Cerebellar cortex (tissue), 1 donor: Measurements from ENCODE around the gene KRTAP9-7.
A peak's percentile ranks its signal among the peaks of the same experiment; 100 is the strongest.
"Not testable (repeated sequence)": the region's sequence is repeated elsewhere in the genome, so short reads cannot be mapped to it uniquely, and the experiment has no call there.

Experiments
- DNase-seq: peaks from one replicate; pipeline ENCODE4 v3.0.0-alpha.2; 2015; ENCODE audit warnings: low spot score

KRTAP9-7 gene, protein sequence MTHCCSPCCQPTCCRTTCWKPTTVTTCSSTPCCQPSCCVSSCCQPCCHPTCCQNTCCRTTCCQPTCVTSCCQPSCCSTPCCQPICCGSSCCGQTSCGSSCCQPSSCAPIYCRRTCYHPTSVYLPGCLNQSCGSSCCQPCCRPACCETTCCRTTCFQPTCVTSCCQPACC

GRCh38 chr17:41275648-41276190 lies at the start of gene KRTAP9-7:
KRTAP9-7 (plus strand) TSS chr17:41275698; CDS start chr17:41275698, 0 bp downstream.
- not testable (repeated sequence) for DNase-seq

DNA sequence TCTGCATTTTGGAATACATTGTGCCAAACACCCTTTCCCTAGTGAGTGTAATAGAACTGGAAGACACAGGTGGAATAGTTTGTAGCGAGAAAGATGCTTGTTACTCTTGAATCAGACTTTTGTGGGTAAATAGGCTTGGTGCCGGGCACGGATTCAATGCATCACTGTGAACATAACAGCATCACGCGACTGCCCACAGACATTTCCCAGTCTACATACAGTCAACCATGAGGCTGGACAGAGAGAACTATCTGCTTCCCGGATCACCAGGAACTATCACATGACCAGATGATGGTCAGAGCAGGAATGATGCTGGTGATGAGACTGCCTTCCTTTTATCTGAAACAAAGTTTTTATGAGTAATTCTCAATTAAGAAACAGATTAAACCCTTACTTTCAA lies 49.4 kb upstream of the KRTAP9-7 start:
- no peak for DNase-seq

DNA sequence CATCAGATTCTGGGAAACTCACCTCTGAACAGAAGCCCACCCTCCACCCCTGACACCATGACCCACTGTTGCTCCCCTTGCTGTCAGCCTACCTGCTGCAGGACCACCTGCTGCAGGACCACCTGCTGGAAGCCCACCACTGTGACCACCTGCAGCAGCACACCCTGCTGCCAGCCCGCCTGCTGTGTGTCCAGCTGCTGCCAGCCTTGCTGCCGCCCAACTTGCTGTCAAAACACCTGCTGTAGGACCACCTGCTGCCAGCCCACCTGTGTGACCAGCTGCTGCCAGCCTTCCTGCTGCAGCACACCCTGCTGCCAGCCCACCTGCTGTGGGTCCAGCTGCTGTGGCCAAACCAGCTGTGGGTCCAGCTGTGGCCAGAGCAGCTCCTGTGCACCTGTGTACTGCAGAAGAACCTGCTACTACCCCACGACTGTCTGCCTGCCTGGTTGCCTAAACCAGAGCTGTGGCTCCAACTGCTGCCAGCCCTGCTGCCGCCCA lies 48.9 kb upstream of the KRTAP9-7 start, which contains the start of gene KRTAP9-2:
KRTAP9-2 (plus strand) TSS at position 51 of the 498 bp plus-strand sequence; CDS start at position 58, 7 bp downstream.
- DNase-seq: not testable (repeated sequence)

- DNase-seq: no peak
These were observed 45.4 kb upstream of the KRTAP9-7 start for GRCh38 chr17:41230094-41230493.

DNA sequence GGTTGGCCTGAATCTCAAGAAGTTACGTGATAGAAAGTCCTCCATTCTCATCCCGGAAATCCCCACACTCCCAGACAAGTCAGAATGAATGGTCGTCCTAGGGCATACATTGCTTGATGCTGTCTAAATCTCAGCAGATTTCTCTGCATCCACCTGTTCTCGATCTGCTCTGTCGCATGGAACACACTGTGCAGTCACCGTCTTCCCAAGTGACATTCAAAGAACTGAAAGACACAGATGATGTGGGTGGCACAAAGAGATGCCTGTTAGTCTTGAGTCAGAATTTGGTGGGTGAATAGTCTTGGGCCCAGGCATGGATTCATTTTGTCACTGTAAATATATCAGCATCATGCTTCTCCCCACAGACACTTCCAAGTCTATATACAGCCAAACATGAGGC lies 43.8 kb upstream of the KRTAP9-7 start:
- no peak for DNase-seq

GRCh38 chr17:41232399-41233105 lies 42.9 kb upstream of the KRTAP9-7 start, which contains the start of gene KRTAP9-3:
KRTAP9-3 (plus strand) TSS chr17:41232449; CDS start chr17:41232502, 53 bp downstream.
- not testable (repeated sequence) for DNase-seq

DNA sequence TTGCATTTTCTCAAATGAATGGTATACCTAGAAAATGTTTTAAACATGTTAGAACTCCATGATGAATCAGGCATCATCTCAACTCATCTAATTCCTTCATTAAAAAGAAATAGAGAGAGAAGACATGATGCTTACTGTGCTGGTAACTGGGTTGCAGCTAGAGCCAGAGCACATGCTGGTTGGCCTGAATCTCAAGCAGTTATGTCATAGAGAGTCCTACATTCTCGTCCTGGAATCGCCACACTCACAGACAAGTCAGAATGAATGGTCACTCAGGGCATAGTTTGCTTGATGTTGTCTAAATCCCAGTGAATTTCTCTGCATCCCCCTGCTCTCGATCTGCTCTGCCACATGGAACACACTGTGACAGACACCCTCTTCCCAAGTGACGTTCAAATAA lies 38.4 kb upstream of the KRTAP9-7 start:
- peak; percentile 55 for DNase-seq

GRCh38 chr17:41237949-41238437 lies 37.5 kb upstream of the KRTAP9-7 start, which contains the start of gene KRTAP9-8:
KRTAP9-8 (plus strand) TSS chr17:41237999; CDS start chr17:41238052, 53 bp downstream.
- DNase-seq: not testable (repeated sequence)

GRCh38 chr17:41246995-41247787 lies 28.3 kb upstream of the KRTAP9-7 start:
- not testable (repeated sequence) for DNase-seq

- DNase-seq: not testable (repeated sequence)
These were observed 25.8 kb upstream of the KRTAP9-7 start, which contains the start of gene KRTAP9-4 for GRCh38 chr17:41249637-41250240. KRTAP9-4 (plus strand) TSS chr17:41249687; CDS start chr17:41249721, 34 bp downstream.

DNA sequence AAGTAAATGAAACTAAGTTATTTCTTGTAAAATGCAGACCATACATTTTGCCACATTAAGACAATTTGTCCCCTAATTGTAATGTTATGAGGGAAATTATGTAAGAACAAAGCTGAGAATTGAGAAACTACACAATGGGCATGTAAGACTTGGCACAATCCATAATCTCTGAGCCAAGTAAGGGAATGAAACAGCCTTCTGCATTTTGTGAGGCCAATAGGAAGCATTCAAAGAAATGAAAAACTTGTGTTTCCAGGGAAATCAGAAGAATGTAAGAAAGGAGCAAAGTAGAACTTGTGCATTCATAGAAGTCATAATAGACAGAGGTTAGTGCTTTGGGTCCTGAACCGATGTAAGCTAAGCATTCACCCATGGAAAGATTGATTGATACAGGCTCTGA lies 24.2 kb upstream of the KRTAP9-7 start:
- no peak for DNase-seq

DNA sequence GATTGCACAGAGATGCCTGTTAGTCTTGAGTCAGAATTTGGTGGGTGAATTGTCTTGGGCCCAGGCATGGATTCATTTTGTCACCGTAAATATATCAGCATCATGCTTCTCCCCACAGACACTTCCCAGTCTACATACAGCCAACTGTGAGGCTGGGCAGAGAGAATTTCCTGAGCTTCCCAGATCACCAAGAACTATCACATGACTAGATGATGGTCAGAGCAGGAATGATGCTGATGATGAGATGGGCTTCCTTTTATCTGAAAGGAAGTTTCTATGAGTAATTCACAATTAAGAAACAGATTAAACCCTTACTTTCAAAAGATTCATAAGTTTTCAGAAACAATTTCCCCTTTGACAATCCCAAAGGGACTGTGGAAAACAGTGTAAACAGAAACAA lies 20.6 kb upstream of the KRTAP9-7 start:
- DNase-seq: no peak

- not testable (repeated sequence) for DNase-seq
These were observed 19.9 kb upstream of the KRTAP9-7 start, which contains the start of gene KRTAP9-9 for GRCh38 chr17:41255381-41256290. KRTAP9-9 (plus strand) TSS chr17:41255384.

DNA sequence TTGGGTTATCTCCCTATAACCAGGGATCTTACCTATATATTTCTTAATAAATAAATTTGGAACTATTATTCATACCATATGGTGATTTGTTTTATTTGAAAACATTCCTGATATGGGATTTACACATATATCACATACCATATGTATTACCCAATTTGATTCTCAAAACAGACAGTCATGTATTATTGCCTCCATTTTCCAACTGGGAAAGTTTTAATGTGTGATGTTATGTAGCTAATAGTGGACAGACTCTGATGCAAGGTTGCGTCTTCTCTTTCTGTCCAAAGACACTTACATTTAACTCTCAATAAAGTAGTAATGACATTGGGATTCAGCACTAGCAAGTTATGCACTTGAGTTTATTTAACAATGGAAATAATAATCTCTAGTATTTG lies 19.2 kb upstream of the KRTAP9-7 start:
- no peak for DNase-seq

GRCh38 chr17:41258406-41258805 lies 17.1 kb upstream of the KRTAP9-7 start:
- no peak for DNase-seq

DNA sequence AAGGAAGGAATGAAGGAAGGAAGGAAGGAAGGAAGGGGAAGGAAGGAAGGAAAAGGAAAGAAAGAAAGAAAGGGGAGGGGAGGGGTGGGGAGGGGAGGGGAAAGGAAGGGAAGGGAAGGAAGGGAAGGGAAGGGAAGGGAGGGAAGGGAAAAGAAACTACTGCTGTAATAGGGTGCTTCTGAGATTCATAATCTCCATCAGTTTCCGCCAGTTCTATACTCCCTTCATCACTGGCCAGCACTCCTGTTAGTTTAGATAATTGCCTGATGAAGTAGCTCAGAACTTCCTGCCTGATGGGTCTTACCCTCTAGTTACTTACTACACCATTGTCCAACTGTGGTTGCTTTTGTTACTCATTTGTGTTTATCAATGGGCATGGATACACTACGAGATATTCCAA lies 12.3 kb upstream of the KRTAP9-7 start:
- DNase-seq: no peak

DNA sequence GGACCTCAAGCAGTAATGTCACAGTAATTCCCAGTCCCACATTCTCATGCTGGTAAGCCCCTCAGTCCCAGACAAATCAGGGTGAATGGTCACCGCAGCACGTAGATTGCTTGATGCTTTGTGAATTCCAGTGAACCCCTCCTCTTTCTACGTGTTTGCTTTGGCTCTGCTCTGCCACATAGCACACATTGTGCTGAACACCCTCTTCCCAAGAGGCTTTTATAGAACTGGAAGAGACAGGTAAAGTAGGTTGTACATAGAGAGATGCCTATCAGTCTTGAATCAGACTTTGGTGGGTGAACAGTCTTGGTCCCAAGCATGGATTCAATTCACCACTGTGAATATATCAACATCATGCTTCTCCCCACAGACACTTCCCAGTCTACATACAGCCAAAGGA lies 10.9 kb upstream of the KRTAP9-7 start:
- no peak for DNase-seq

- DNase-seq: no peak
These were observed 10.4 kb upstream of the KRTAP9-7 start, which contains the start of gene KRTAP9-6 for GRCh38 chr17:41265078-41265477. KRTAP9-6 (plus strand) TSS chr17:41265378; CDS start chr17:41265378, 0 bp downstream.

- no peak for DNase-seq
These were observed 7.8 kb upstream of the KRTAP9-7 start for GRCh38 chr17:41267711-41268110.

GRCh38 chr17:41271323-41271722 lies 4.2 kb upstream of the KRTAP9-7 start:
- DNase-seq: not testable (repeated sequence)
